WTC11 (cell line): ENCODE measurements around the gene COA1. TPM values are rescaled to one million over a fixed set of nuclear protein-coding genes. Genes with fewer than 3 reads are reported as not detected.
"Not testable (repeated sequence)": the region's sequence is repeated elsewhere in the genome, so short reads cannot be mapped to it uniquely, and the experiment has no call there.

Experiments used
- ATAC-seq: fragments of 200-7000 bp; cut with Tn5 transposase; 2 replicates; pipeline ENCODE4 v1.10.0; 2021; ENCODE audit warnings: mild to moderate bottlenecking, moderate library complexity
- CTCF ChIA-PET: fragments of 300-600 bp; sonication (Branson Sonifier 250); formaldehyde crosslinking; loops from one replicate; lab custom pipeline; 2021; ENCODE audit warnings: antibody characterized with exemption; lab: Charles Lee
- POLR2A ChIA-PET: fragments of 350-600 bp; sonication (Branson Sonifier 250); formaldehyde crosslinking; loops from one replicate; lab custom pipeline; 2021; ENCODE audit warnings: antibody characterized with exemption; lab: Charles Lee
- DNase-seq: peaks from one replicate; pipeline ENCODE4 v3.0.0; 2021; ENCODE audit warnings: low spot score
- H3K27ac Mint-ChIP-seq: 2 replicates; pipeline ENCODE4 v1.8.0; 2021; ENCODE audit warnings: mixed read lengths
- H3K27me3 Mint-ChIP-seq: 2 replicates; pipeline ENCODE4 v1.8.0; 2021; ENCODE audit warnings: low read depth, mild to moderate bottlenecking, moderate library complexity, mixed read lengths
- H3K36me3 Mint-ChIP-seq: 2 replicates; pipeline ENCODE4 v1.8.0; 2021; ENCODE audit warnings: mixed read lengths
- H3K4me1 Mint-ChIP-seq: 2 replicates; pipeline ENCODE4 v1.8.0; 2022; ENCODE audit warnings: mixed read lengths
- H3K4me3 Mint-ChIP-seq: 2 replicates; pipeline ENCODE4 v1.8.0; 2021; ENCODE audit warnings: mild to moderate bottlenecking, moderate library complexity, mixed read lengths
- H3K9me3 Mint-ChIP-seq: 2 replicates; pipeline ENCODE4 v1.8.0; 2021; ENCODE audit warnings: mixed read lengths
- CBFB ChIP-seq: sonication (generic); formaldehyde crosslinking; IDR thresholded peaks from 2 replicates; pipeline ENCODE4 v1.8.1; 2022; ENCODE audit warnings: mild to moderate bottlenecking, low read depth, missing genetic modification reagents
- ETV6 ChIP-seq: sonication (generic); formaldehyde crosslinking; IDR thresholded peaks from 2 replicates; pipeline ENCODE4 v1.8.1; 2022; ENCODE audit warnings: mild to moderate bottlenecking, missing genetic modification reagents
- GTF2I ChIP-seq: fragments of 250-450 bp; sonication (Bioruptor Pico); conservative IDR thresholded peaks from 2 replicates; pipeline ENCODE4 v1.4.0; 2021; ENCODE audit warnings: mild to moderate bottlenecking
- IRF2 ChIP-seq: sonication (generic); formaldehyde crosslinking; IDR thresholded peaks from 2 replicates; pipeline ENCODE4 v1.8.0; 2022; ENCODE audit warnings: low read depth, missing genetic modification reagents, borderline replicate concordance
- MYBL2 ChIP-seq: sonication (generic); formaldehyde crosslinking; IDR thresholded peaks from 2 replicates; pipeline ENCODE4 v1.8.1; 2023; ENCODE audit warnings: mild to moderate bottlenecking, moderate library complexity, missing genetic modification reagents
- NFYB ChIP-seq: sonication (generic); formaldehyde crosslinking; conservative IDR thresholded peaks from 2 replicates; pipeline ENCODE4 v1.8.0; 2022; ENCODE audit warnings: low read depth, missing genetic modification reagents
- NR3C1 ChIP-seq: sonication (generic); formaldehyde crosslinking; conservative IDR thresholded peaks from 2 replicates; pipeline ENCODE4 v1.8.1; 2023; ENCODE audit warnings: low read depth, mild to moderate bottlenecking, missing genetic modification reagents
- PRRX2 ChIP-seq: fragments of 250-450 bp; sonication (Bioruptor Pico); IDR thresholded peaks from 2 replicates; pipeline ENCODE4 v1.8.0; 2021; ENCODE audit warnings: mild to moderate bottlenecking
- RELA ChIP-seq: sonication (generic); formaldehyde crosslinking; IDR thresholded peaks from 2 replicates; pipeline ENCODE4 v1.8.1; 2022; ENCODE audit warnings: missing genetic modification reagents, mild to moderate bottlenecking, borderline replicate concordance
- SMAD4 ChIP-seq: sonication (generic); formaldehyde crosslinking; IDR thresholded peaks from 2 replicates; pipeline ENCODE4 v1.8.0; 2022; ENCODE audit warnings: mild to moderate bottlenecking, missing genetic modification reagents
- TEAD4 ChIP-seq: sonication (generic); formaldehyde crosslinking; IDR thresholded peaks from 2 replicates; pipeline ENCODE4 v1.8.0; 2022; ENCODE audit warnings: mild to moderate bottlenecking, missing genetic modification reagents
- ZNF219 ChIP-seq: sonication (generic); formaldehyde crosslinking; IDR thresholded peaks from 2 replicates; pipeline ENCODE4 v1.8.0; 2023; ENCODE audit warnings: missing genetic modification reagents, mild to moderate bottlenecking, borderline replicate concordance
- ZNF263 ChIP-seq: sonication (generic); formaldehyde crosslinking; IDR thresholded peaks from 2 replicates; pipeline ENCODE4 v1.8.1; 2022; ENCODE audit warnings: low read depth, mild to moderate bottlenecking, moderate library complexity, missing genetic modification reagents
- ZNF423 ChIP-seq: fragments of 250-450 bp; sonication (Bioruptor Pico); IDR thresholded peaks from 2 replicates; pipeline ENCODE4 v2.1.2; 2022; ENCODE audit warnings: mild to moderate bottlenecking, moderate library complexity
- total RNA-seq: library from RNA; stranded (reverse); gene quantifications from 3 replicates; pipeline ENCODE4 v1.2.3, GENCODE V29; 2021
- TF ChIP-seq, protein P1 (sequence below): sonication (generic); formaldehyde crosslinking; IDR thresholded peaks from 2 replicates; pipeline ENCODE4 v1.8.0; 2022; ENCODE audit warnings: mild to moderate bottlenecking, missing genetic modification reagents
- TF ChIP-seq, protein P2 (sequence below): sonication (generic); formaldehyde crosslinking; IDR thresholded peaks from 2 replicates; pipeline ENCODE4 v1.8.0; 2023; ENCODE audit warnings: missing genetic modification reagents
- TF ChIP-seq, protein P3 (sequence below): fragments of 250-450 bp; sonication (Bioruptor Pico); conservative IDR thresholded peaks from 2 replicates; pipeline ENCODE4 v1.9.0; 2021; ENCODE audit warnings: mild to moderate bottlenecking
- TF ChIP-seq, protein P4 (sequence below): sonication (generic); formaldehyde crosslinking; IDR thresholded peaks from 2 replicates; pipeline ENCODE4 v1.8.1; 2022; ENCODE audit warnings: mild to moderate bottlenecking, missing genetic modification reagents, moderate library complexity, borderline replicate concordance
- TF ChIP-seq, protein P5 (sequence below): sonication (generic); formaldehyde crosslinking; IDR thresholded peaks from 2 replicates; pipeline ENCODE4 v1.8.0; 2022; ENCODE audit warnings: mild to moderate bottlenecking, missing genetic modification reagents
- TF ChIP-seq, protein P6 (sequence below): sonication (generic); formaldehyde crosslinking; IDR thresholded peaks from 2 replicates; pipeline ENCODE4 v1.8.0; 2023; ENCODE audit warnings: missing genetic modification reagents, mild to moderate bottlenecking, borderline replicate concordance

Gene COA1
- total RNA-seq, 1 experiment from 2014 or later, result 132 TPM

DNA sequence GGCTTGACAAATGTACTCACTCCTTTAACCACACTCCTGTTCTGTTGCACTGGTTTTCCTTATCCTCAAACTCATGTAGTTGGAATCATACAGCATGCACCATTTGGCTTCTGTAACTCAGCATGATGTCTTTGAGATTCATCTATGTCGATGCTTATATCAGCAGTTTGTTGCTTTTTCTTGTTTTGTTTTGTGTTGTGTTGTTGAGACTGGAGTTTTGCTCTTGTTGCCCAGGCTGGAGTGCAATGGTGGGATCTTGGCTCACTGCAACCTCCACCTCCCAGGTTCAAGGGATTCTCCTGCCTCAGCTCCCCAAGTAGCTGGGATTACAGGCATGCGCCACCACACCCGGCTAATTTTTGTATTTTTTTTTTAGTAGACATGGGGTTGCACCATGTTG lies 101.5 kb downstream of the COA1 start:
- not testable (repeated sequence) for DNase-seq, ATAC-seq, H3K27me3 Mint-ChIP-seq, H3K4me3 Mint-ChIP-seq, H3K9me3 Mint-ChIP-seq, H3K4me1 Mint-ChIP-seq
- ChIA-PET CTCF (interaction anchor here (1.4 kb wide), 1 partner anchor 45 kb away, joined by 7 read pairs; the partner anchor contains the start of gene STK17A), POLR2A (interaction anchor here (1.0 kb wide), 1 partner anchor 45 kb away, joined by 3 read pairs; the partner anchor contains the start of gene STK17A)
- peak overlapping the region; percentile 47; the same call in 1 of the 2 replicates for H3K27ac Mint-ChIP-seq
- peaks cover 55% of the 10 kb centered on the region for H3K36me3 Mint-ChIP-seq

DNA sequence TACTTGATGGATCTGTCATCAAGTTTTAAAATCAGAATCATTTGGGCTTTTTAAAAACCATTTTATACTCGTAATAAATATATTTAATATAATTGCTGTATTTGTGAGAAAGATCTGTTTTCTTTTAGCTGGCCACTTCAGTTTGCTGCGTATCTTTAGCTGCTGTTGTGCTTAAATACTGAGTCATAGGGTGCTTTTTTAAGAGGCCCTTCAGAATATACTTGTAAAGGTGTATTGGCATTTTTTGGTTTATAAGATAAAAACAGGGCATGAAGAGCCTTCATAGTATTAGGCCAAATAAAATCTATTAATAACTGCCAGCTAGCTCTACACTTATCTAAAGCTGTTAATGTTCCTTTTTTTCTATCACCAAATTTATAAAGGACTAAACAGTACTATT lies 102.6 kb downstream of the COA1 start:
- no peaks in the 10 kb centered on the region for H3K9me3 Mint-ChIP-seq
- ATAC-seq (no peak), DNase-seq (no peak)
- H3K4me1 Mint-ChIP-seq, result peaks cover 20% of the 10 kb centered on the region
- no peaks in the 10 kb centered on the region for H3K27me3 Mint-ChIP-seq
- no peak for TF ChIP-seq ETV6 (CRISPR knock-in tag)
- TF ChIP-seq, protein P1, sequence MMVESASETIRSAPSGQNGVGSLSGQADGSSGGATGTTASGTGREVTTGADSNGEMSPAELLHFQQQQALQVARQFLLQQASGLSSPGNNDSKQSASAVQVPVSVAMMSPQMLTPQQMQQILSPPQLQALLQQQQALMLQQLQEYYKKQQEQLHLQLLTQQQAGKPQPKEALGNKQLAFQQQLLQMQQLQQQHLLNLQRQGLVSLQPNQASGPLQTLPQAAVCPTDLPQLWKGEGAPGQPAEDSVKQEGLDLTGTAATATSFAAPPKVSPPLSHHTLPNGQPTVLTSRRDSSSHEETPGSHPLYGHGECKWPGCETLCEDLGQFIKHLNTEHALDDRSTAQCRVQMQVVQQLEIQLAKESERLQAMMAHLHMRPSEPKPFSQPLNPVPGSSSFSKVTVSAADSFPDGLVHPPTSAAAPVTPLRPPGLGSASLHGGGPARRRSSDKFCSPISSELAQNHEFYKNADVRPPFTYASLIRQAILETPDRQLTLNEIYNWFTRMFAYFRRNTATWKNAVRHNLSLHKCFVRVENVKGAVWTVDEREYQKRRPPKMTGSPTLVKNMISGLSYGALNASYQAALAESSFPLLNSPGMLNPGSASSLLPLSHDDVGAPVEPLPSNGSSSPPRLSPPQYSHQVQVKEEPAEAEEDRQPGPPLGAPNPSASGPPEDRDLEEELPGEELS (CRISPR knock-in tag), result no peak
- no peak for TF ChIP-seq TEAD4 (CRISPR knock-in tag)
- TF ChIP-seq, protein P2, sequence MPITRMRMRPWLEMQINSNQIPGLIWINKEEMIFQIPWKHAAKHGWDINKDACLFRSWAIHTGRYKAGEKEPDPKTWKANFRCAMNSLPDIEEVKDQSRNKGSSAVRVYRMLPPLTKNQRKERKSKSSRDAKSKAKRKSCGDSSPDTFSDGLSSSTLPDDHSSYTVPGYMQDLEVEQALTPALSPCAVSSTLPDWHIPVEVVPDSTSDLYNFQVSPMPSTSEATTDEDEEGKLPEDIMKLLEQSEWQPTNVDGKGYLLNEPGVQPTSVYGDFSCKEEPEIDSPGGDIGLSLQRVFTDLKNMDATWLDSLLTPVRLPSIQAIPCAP (CRISPR knock-in tag), result no peak
- no peak for TF ChIP-seq ZNF219 (CRISPR knock-in tag)
- TF ChIP-seq, protein P3, sequence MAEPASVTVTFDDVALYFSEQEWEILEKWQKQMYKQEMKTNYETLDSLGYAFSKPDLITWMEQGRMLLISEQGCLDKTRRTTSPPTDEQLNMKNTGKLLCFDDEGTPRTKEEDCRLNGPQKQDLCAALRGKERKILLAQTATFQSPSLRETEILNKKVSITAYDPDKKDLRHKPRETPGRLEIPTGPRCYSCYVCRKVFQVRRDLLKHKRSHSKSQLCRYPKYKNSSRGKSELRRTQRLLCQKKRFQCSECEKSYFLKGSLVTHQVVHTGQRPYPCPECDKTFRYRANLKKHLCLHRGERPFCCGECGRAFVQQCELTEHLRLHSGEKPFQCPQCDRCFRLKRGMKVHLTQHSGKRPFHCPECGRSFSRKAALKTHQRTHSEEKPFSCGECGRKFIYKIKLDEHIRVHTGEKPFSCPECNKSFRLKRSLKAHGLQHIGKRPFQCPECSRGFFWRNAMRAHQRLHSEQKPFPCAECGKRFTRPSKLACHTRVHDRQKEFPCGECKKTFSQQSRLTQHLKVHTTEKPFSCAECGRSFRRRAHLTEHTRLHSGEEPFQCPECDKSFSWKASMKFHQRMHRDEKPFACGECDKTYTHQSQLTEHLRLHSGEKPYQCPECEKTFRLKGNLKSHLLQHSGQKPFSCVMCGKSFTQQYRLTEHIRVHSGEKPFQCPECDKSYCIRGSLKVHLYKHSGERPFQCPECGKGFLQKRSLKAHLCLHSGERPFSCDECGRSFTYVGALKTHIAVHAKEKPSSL (CRISPR knock-in tag), result no peak
- TF ChIP-seq MYBL2 (CRISPR knock-in tag), result no peak
- H3K27ac Mint-ChIP-seq, result no peak overlapping the region
- H3K4me3 Mint-ChIP-seq, result no peak overlapping the region
- peaks cover 44% of the 10 kb centered on the region for H3K36me3 Mint-ChIP-seq
- ChIA-PET CTCF (interaction anchor here (1.7 kb wide), 1 partner anchor 44 kb away, joined by 9 read pairs; the partner anchor contains the start of gene STK17A), POLR2A (no interaction called here)

DNA sequence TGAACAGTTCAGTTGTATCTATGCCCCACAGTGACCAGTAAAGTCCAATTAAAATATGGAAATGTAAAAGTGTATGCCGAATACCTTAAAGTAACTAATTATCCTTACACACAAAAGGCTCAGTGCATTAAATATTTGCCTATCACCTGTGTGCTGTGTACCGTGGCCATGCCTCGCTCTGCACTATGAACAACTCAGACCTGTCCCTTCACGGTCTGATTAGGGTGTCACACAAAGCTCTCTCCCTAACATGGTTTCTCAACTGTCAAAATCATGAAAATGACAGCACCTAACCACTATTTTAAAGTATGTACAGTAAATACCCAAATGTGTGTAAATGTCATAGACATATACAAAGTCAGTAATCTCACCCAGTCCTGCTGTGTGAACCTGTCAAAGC lies 103.3 kb downstream of the COA1 start:
- Mint-ChIP-seq H3K27me3 (no peaks in the 10 kb centered on the region), H3K9me3 (no peaks in the 10 kb centered on the region), H3K4me1 (peaks cover 21% of the 10 kb centered on the region), H3K4me3 (no peak overlapping the region), H3K27ac (no peak overlapping the region), H3K36me3 (peaks cover 39% of the 10 kb centered on the region)
- ATAC-seq (no peak), DNase-seq (no peak)
- ChIA-PET CTCF (interaction anchor here (1.7 kb wide), 1 partner anchor 43 kb away, joined by 9 read pairs; the partner anchor contains the start of gene STK17A), POLR2A (no interaction called here)
- TF ChIP-seq ZNF263 (CRISPR knock-in tag), result no peak
- TF ChIP-seq GTF2I (CRISPR knock-in tag), result no peak
- no peak for TF ChIP-seq RELA (CRISPR knock-in tag)
- no peak for TF ChIP-seq ETV6 (CRISPR knock-in tag)
- TF ChIP-seq, protein P4, sequence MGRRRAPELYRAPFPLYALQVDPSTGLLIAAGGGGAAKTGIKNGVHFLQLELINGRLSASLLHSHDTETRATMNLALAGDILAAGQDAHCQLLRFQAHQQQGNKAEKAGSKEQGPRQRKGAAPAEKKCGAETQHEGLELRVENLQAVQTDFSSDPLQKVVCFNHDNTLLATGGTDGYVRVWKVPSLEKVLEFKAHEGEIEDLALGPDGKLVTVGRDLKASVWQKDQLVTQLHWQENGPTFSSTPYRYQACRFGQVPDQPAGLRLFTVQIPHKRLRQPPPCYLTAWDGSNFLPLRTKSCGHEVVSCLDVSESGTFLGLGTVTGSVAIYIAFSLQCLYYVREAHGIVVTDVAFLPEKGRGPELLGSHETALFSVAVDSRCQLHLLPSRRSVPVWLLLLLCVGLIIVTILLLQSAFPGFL (CRISPR knock-in tag), result no peak
- TF ChIP-seq, protein P5, sequence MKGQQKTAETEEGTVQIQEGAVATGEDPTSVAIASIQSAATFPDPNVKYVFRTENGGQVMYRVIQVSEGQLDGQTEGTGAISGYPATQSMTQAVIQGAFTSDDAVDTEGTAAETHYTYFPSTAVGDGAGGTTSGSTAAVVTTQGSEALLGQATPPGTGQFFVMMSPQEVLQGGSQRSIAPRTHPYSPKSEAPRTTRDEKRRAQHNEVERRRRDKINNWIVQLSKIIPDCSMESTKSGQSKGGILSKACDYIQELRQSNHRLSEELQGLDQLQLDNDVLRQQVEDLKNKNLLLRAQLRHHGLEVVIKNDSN (CRISPR knock-in tag), result no peak
- TF ChIP-seq SMAD4 (CRISPR knock-in tag), result no peak
- TF ChIP-seq IRF2, result no peak
- TF ChIP-seq ZNF423 (CRISPR knock-in tag), result no peak
- TF ChIP-seq NR3C1, result no peak
- no peak for TF ChIP-seq PRRX2 (CRISPR knock-in tag)
- TF ChIP-seq NFYB (CRISPR knock-in tag), result no peak
- TF ChIP-seq, protein P6, sequence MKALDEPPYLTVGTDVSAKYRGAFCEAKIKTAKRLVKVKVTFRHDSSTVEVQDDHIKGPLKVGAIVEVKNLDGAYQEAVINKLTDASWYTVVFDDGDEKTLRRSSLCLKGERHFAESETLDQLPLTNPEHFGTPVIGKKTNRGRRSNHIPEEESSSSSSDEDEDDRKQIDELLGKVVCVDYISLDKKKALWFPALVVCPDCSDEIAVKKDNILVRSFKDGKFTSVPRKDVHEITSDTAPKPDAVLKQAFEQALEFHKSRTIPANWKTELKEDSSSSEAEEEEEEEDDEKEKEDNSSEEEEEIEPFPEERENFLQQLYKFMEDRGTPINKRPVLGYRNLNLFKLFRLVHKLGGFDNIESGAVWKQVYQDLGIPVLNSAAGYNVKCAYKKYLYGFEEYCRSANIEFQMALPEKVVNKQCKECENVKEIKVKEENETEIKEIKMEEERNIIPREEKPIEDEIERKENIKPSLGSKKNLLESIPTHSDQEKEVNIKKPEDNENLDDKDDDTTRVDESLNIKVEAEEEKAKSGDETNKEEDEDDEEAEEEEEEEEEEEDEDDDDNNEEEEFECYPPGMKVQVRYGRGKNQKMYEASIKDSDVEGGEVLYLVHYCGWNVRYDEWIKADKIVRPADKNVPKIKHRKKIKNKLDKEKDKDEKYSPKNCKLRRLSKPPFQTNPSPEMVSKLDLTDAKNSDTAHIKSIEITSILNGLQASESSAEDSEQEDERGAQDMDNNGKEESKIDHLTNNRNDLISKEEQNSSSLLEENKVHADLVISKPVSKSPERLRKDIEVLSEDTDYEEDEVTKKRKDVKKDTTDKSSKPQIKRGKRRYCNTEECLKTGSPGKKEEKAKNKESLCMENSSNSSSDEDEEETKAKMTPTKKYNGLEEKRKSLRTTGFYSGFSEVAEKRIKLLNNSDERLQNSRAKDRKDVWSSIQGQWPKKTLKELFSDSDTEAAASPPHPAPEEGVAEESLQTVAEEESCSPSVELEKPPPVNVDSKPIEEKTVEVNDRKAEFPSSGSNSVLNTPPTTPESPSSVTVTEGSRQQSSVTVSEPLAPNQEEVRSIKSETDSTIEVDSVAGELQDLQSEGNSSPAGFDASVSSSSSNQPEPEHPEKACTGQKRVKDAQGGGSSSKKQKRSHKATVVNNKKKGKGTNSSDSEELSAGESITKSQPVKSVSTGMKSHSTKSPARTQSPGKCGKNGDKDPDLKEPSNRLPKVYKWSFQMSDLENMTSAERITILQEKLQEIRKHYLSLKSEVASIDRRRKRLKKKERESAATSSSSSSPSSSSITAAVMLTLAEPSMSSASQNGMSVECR (CRISPR knock-in tag), result no peak
- TF ChIP-seq CBFB (CRISPR knock-in tag), result no peak
